Skin epidermis (tissue), 12 donors: Measurements from ENCODE around the gene ATRIP.
"Not testable (repeated sequence)": the region's sequence is repeated elsewhere in the genome, so short reads cannot be mapped to it uniquely, and the experiment has no call there.

ENCODE experiments used
- H3K27ac ChIP-seq, 21 experiments: fragments of 200-600 bp; sonication (generic) in 11 of 21; one replicate each; pipeline ENCODE4 v1.5.0; 2020; ENCODE audit warnings: mild to moderate bottlenecking in 3 of 21, inconsistent platforms in 2 of 21, moderate library complexity in 2 of 21
- H3K4me3 ChIP-seq, 7 experiments: fragments of 200-600 bp; sonication (generic) in 2 of 7; one replicate each; pipeline ENCODE4 v1.5.0; 2020; ENCODE audit warnings: inconsistent platforms in 2 of 7, mild to moderate bottlenecking in 2 of 7, moderate library complexity in 1 of 7

ATRIP gene

GRCh38 chr3:48461767-48462166, 15.2 kb downstream of the ATRIP start:
- not testable (repeated sequence) for H3K27ac ChIP-seq, H3K4me3 ChIP-seq

DNA sequence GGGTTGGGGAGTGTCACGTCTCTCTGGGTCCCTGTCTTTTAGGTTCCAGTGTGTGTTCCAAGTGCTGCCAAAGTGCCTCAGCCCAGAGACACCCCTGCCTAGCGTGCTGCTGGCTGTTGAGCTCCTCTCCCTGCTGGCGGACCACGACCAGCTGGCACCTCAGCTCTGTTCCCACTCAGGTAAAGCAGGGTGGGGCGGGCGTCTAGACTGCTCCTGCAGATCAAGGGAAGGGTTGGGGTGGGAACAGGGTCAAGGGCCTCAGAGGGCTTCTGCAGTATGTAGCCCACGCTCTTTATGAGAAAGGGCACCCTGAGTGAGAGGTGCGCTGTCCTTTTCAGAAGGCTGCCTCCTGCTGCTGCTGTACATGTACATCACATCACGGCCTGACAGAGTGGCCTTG, 17.2 kb downstream of the ATRIP start:
- peak overlapping the region in 4 of 21 experiments; percentile 15 to 98 (median 29) for H3K27ac ChIP-seq

GRCh38 chr3:48464713-48465221, 18.2 kb downstream of the ATRIP start:
- H3K4me3 ChIP-seq: no peak overlapping the region

More for the DNA sequence above, 17.2 kb downstream of the ATRIP start:
- no peak overlapping the region for H3K4me3 ChIP-seq

DNA sequence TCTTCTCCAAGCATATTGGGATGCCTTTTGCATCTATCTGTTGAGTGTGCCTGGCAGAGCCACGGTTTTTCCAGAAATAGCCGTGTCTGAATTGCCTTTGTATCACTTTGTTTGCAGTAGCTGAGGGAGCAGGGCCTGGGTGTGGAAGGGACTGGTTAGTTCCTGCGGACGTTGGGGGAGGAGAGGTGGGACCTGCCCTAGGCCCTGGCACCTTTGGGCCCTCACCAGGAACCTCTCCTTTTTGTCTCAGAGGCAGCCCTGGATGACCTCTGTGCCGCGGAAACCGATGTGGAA, 18.6 kb downstream of the ATRIP start:
- Histone ChIP-seq H3K27ac (peak overlapping the region in 20 of 21 experiments; percentile 90 to 100 (median 98)), H3K4me3 (no peak overlapping the region)

More at GRCh38 chr3:48464713-48465221, 18.2 kb downstream of the ATRIP start:
- H3K27ac ChIP-seq: peak overlapping the region in 19 of 21 experiments; percentile 90 to 100 (median 99)

- H3K4me3 ChIP-seq: peak overlapping the region; percentile 45 to 60 (median 52)
These were observed 19.2 kb downstream of the ATRIP start for GRCh38 chr3:48465531-48466378.

GRCh38 chr3:48466386-48467109, 20.0 kb downstream of the ATRIP start:
- Histone ChIP-seq H3K4me3 (peak overlapping the region; percentile 45 to 60 (median 52)), H3K27ac (peak overlapping the region; percentile 43 to 100 (median 98))

More at GRCh38 chr3:48465531-48466378, 19.2 kb downstream of the ATRIP start:
- H3K27ac ChIP-seq: peak overlapping the region; percentile 85 to 100 (median 98)

GRCh38 chr3:48467110-48467454, 20.5 kb downstream of the ATRIP start:
- H3K27ac ChIP-seq: peak overlapping the region; percentile 43 to 100 (median 98)
- H3K4me3 ChIP-seq: peak overlapping the region; percentile 45 to 60 (median 52)

DNA sequence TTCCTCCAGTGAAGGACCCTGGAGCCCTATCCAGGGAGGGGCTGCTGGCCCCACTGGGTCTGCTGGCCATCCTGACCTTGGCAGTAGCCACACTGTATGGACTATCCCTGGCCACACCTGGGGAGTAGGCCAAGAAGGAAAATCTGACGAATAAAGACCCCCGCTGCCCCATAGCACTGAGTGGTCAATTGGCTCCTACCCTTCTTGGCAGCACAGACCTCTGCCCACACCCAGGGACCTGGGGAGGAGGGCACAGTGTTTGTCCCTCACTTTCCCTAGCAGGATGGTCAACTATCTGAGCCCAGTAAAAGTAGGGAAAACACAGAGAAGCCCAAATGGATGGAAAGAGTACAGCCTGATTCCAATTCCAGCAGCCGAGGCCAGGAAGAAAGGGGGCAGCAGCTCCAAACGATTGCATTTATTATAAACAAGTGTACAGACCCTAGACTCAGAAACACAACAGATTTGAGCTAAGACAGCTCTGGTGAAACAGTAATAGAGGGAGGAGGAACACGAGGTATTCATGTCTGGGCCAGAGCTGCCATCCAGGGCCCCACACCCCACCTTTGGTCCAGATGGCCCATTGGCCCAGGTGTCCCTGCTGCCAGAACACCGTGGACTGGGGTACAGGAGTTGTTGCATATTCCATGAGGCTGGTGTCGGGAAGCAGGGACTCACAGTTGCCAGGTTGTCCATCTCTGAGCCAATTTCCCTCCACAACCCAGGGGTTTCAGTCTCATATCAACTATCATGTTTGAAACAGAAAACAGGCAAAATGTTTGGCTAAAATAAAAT, 21.1 kb downstream of the ATRIP start:
- peak overlapping the region in 6 of 7 experiments; percentile 45 to 60 (median 52) for H3K4me3 ChIP-seq
- peak overlapping the region in 20 of 21 experiments; percentile 90 to 100 (median 98) for H3K27ac ChIP-seq

GRCh38 chr3:48468329-48468731, 21.8 kb downstream of the ATRIP start:
- H3K27ac ChIP-seq: peak overlapping the region in 13 of 21 experiments; percentile 14 to 100 (median 98)
- H3K4me3 ChIP-seq: no peak overlapping the region

- H3K4me3 ChIP-seq: no peak overlapping the region
- H3K27ac ChIP-seq: peak overlapping the region in 10 of 21 experiments; percentile 10 to 100 (median 98)
These were observed 22.7 kb downstream of the ATRIP start for GRCh38 chr3:48469046-48469915.

- Histone ChIP-seq H3K4me3 (no peak overlapping the region), H3K27ac (peak overlapping the region in 12 of 21 experiments; percentile 7 to 99 (median 50))
These were observed 23.7 kb downstream of the ATRIP start for GRCh38 chr3:48470286-48470685.

- Histone ChIP-seq H3K4me3 (peak overlapping the region; percentile 50 to 62 (median 54)), H3K27ac (peak overlapping the region; percentile 47 to 99 (median 95))
These were observed 26.1 kb downstream of the ATRIP start for GRCh38 chr3:48472673-48472922.

GRCh38 chr3:48472923-48473616, 26.5 kb downstream of the ATRIP start:
- Histone ChIP-seq H3K4me3 (peak overlapping the region; percentile 50 to 62 (median 54)), H3K27ac (peak overlapping the region; percentile 47 to 99 (median 95))

GRCh38 chr3:48473617-48473952, 27.0 kb downstream of the ATRIP start:
- peak overlapping the region in 20 of 21 experiments; percentile 84 to 99 (median 95) for H3K27ac ChIP-seq
- peak overlapping the region in 1 of 7 experiments; percentile 62 for H3K4me3 ChIP-seq

DNA sequence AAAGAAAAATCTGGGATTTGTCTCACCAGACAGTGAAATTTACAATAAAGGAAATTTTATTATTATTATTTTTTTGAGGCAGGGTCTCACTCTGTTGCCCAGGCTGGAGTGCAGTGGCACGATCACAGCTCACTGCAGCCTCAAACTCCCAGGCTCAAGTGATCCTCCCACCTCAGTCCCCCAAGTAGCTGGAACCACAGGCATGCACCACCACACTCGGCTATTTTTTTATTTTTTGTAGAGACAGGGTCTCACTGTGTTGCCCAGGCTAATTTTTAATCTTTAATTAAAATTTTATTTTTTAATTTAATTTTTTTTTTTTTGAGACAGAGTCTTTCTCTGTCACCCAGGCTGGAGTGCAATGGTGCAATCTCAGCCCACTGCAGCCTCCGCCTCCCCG, 27.5 kb downstream of the ATRIP start:
- H3K4me3 ChIP-seq: not testable (repeated sequence)
- peak overlapping the region in 7 of 21 experiments; percentile 91 to 99 (median 95) for H3K27ac ChIP-seq

GRCh38 chr3:48474619-48475018, 28.1 kb downstream of the ATRIP start:
- H3K27ac ChIP-seq: peak overlapping the region in 2 of 21 experiments; percentile 2 to 58
- H3K4me3 ChIP-seq: no peak overlapping the region

DNA sequence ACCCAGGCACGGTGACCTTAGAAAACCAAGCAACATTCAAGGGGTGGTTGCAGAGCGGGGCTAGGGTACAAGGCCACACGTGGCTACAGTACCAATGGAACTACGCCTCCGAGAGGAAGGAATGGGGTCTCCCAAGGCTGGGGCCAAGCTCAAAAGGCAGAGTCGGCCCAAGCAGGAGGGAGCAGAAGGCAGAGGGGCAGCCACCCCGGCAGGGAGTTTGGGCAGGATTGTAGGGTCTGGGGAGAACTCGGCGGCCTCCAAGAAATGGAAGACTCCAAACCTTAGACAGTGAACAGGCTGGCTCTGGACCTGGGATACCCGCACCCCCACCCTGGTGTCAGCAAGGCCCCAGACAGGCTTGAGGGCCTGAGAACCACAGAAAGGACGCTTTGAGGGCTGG, 28.7 kb downstream of the ATRIP start:
- Histone ChIP-seq H3K4me3 (no peak overlapping the region), H3K27ac (peak overlapping the region in 5 of 21 experiments; percentile 0 to 58 (median 33))

GRCh38 chr3:48476426-48477053, 30.0 kb downstream of the ATRIP start:
- peak overlapping the region in 5 of 21 experiments; percentile 7 to 83 (median 35) for H3K27ac ChIP-seq
- H3K4me3 ChIP-seq: no peak overlapping the region
